Adrenal gland (tissue), 5 donors: ENCODE results near the gene NLGN2.

Experiments
- CTCF ChIP-seq, 6 experiments: fragments of 450-650 bp in 4 of 6; fragments of 200-600 bp in 2 of 6; sonication (generic) in 1 of 6; IDR thresholded peaks; 1 replicate in 5 of 6; 2 replicates in 1 of 6; pipeline versions ENCODE4 v1.5.1 to v1.8.0; 2016 to 2021; ENCODE audit warnings: antibody characterized with exemption in 6 of 6, mild to moderate bottlenecking in 2 of 6, moderate library complexity in 1 of 6
- POLR2A ChIP-seq, 2 donors: fragments of 450-650 bp; IDR thresholded peaks; one replicate each; pipeline ENCODE4 v1.6.1; 2017; ENCODE audit warnings: antibody characterized with exemption in 2 of 2, mild to moderate bottlenecking in 2 of 2, moderate library complexity in 1 of 2
- donor health status: DM: no; HTN: no; CAD: no.

GRCh38 chr17:7383742-7384488 lies 23.7 kb upstream of the NLGN2 start:
- no peak for TF ChIP-seq CTCF (IDR thresholded peaks at IDR 0.05)
- TF ChIP-seq POLR2A (IDR thresholded peaks at IDR 0.05), result no peak
